Hematopoietic multipotent progenitor cell treated with erythropoietin and hydrocortisone succinate and interleukin-3 and kit ligand, for 6 days (in vitro differentiated cells): Measurements from ENCODE around the gene RITA1.
A peak's percentile ranks its signal among the peaks of the same experiment; 100 is the strongest.

Experiments
- DNase-seq: peaks from one replicate; pipeline ENCODE4 v3.0.0-alpha.2; 2015

Gene RITA1

GRCh38 chr12:113232089-113232839 is 46.7 kb downstream of the RITA1 start:
- no peak for DNase-seq

GRCh38 chr12:113232840-113233585 is 47.5 kb downstream of the RITA1 start:
- peak; percentile 85 for DNase-seq

GRCh38 chr12:113233967-113234366 is 48.4 kb downstream of the RITA1 start:
- DNase-seq = no peak

- no peak for DNase-seq
Measured at GRCh38 chr12:113234483-113234882, 49.0 kb downstream of the RITA1 start.

- DNase-seq = no peak
Measured at GRCh38 chr12:113235976-113236375, 50.5 kb downstream of the RITA1 start.

GRCh38 chr12:113236539-113237399 is 51.2 kb downstream of the RITA1 start:
- peak; percentile 51 for DNase-seq

- DNase-seq = peak; percentile 90
Measured at GRCh38 chr12:113237748-113238147, 52.2 kb downstream of the RITA1 start.

GRCh38 chr12:113238309-113238708 is 52.8 kb downstream of the RITA1 start:
- DNase-seq = peak; percentile 78

- no peak for DNase-seq
Measured at GRCh38 chr12:113239288-113239771, 53.8 kb downstream of the RITA1 start.

- no peak for DNase-seq
Measured at GRCh38 chr12:113239811-113240331, 54.4 kb downstream of the RITA1 start.

GRCh38 chr12:113240395-113240794 is 54.9 kb downstream of the RITA1 start:
- no peak for DNase-seq

GRCh38 chr12:113241191-113242025 is 55.9 kb downstream of the RITA1 start:
- DNase-seq = no peak
